Fibroblast of pulmonary artery (primary cell): ENCODE measurements around the gene AIFM2.
"Not testable (repeated sequence)": the region's sequence is repeated elsewhere in the genome, so short reads cannot be mapped to it uniquely, and the experiment has no call there.

Experiments used
- DNase-seq: peaks from one replicate; pipeline ENCODE4 v3.0.0-alpha.2; 2010; ENCODE audit warnings: low read depth
- H3K4me3 ChIP-seq: replicated peaks from 2 replicates; pipeline ENCODE4 v1.5.1; 2011; ENCODE audit warnings: low read depth, mild to moderate bottlenecking, control low read depth, low read length, moderate library complexity
- CTCF ChIP-seq: IDR thresholded peaks from 2 replicates; pipeline ENCODE4 v1.5.1; 2011; ENCODE audit warnings: mild to moderate bottlenecking, control low read depth, low read length, inconsistent platforms; ENCODE audit errors: missing control alignments

The AIFM2 gene

GRCh38 chr10:70106958-70107791 lies 25.4 kb downstream of the AIFM2 start:
- no peak overlapping the region for H3K4me3 ChIP-seq
- no peak for DNase-seq
- peak; percentile 39 for TF ChIP-seq CTCF

- DNase-seq = no peak
- no peak overlapping the region for H3K4me3 ChIP-seq
- TF ChIP-seq CTCF = no peak
Observed at GRCh38 chr10:70101668-70102067, 31.0 kb downstream of the AIFM2 start.

GRCh38 chr10:70101068-70101562 lies 31.5 kb downstream of the AIFM2 start:
- H3K4me3 ChIP-seq, DNase-seq: not testable (repeated sequence)

GRCh38 chr10:70098271-70098670 lies 34.4 kb downstream of the AIFM2 start:
- no peak for DNase-seq
- TF ChIP-seq CTCF = no peak
- no peak overlapping the region for H3K4me3 ChIP-seq

- H3K4me3 ChIP-seq = no peak overlapping the region
- no peak for TF ChIP-seq CTCF
- no peak for DNase-seq
Observed at GRCh38 chr10:70097459-70097858, 35.2 kb downstream of the AIFM2 start.

GRCh38 chr10:70096705-70097420 lies 35.8 kb downstream of the AIFM2 start:
- no peak for TF ChIP-seq CTCF
- DNase-seq = no peak
- no peak overlapping the region for H3K4me3 ChIP-seq

- no peak for DNase-seq
- no peak overlapping the region for H3K4me3 ChIP-seq
- no peak for TF ChIP-seq CTCF
Observed at GRCh38 chr10:70096016-70096704, 36.5 kb downstream of the AIFM2 start.
